HG03521 (cell line): ENCODE data around the gene YIPF5.

Experiments used
- ATAC-seq: cut with Tn5 transposase; IDR thresholded peaks from one replicate; pipeline ENCODE4 v1.9.1; 2021; ENCODE audit warnings: mild to moderate bottlenecking, moderate library complexity; ENCODE audit not compliant: unreplicated experiment

Gene YIPF5

DNA sequence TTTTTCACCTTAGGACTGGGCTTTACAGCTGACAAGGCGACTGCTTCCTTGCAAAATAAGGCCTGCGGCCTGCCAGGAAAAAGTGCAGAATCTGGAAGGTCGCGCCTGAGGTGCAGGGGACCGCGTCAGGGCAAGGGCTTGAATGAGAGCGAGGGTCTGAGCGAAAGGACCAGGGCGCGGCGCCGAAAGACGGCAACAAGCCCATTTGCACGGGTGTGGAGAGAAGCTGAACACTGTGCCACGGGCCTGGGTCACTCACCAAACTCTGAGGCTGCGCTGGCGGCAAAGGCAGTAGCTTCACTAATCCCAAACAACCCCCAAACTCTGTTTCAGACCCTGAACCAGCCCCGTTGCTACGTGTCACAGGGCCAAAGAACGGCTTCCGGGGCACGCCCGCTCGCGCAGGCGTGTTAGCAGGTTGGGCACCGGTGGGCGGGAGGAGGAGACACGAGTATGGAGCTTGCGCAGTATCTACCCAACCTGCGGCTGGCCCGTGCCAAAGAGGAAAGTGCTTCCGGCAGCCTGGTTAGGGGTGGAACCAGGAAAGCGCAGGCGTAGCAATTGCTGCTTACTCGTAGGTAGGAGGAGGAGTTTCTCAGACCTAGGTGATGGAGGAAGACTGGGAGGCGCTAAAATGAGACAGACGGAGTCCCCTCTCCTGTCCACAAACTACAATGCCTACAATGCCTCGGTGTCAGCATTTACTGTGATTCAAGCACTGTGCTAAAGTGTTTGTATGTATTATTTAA, at the start of gene YIPF5, which contains the start of gene KCTD16:
TSS of gene YIPF5 (minus strand) at position 384 of the 749 bp plus-strand sequence. CDS start 704 bp downstream, outside the sequence.
TSS of gene KCTD16 (plus strand) at position 598 of the 749 bp plus-strand sequence.
- ATAC-seq: peak; percentile 99

DNA sequence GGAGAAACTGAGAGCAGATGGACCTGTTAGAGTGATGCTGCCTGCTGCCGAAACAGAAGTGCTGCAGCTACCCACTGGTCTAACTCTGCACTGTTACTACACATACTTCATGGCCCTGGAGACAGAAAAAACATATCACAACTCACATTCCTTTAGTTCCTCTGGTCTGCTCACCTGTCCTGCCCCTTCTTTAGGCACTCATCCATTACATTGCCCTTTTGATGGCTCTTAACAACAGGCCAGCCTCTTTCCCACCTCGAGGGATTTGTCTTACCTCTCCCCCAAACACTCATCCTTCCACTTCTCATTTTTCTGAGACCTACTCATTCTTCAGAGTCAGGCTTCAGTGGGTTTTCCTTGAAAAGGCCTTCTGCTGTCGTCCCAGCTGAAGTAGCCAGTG, 49.4 kb upstream of the YIPF5 start:
- ATAC-seq: no peak

DNA sequence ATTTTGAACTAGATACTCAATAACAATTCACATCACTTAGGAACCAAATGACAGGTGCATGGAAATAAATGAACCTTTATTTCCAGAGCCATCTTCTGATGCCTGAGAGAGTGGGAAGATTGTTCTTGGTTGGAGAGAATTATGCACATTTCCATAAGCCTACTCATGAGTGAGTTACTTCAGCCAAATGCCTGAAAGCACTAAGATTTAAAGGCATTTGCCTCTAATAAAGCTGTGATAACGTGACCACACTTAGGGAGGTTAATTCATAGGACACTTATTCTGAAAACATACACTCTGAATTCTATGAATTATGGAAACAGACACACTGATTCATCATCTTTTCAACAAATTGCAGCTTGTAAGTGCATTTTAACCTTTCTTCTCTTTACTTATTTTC, 40.2 kb upstream of the YIPF5 start:
- no peak for ATAC-seq

DNA sequence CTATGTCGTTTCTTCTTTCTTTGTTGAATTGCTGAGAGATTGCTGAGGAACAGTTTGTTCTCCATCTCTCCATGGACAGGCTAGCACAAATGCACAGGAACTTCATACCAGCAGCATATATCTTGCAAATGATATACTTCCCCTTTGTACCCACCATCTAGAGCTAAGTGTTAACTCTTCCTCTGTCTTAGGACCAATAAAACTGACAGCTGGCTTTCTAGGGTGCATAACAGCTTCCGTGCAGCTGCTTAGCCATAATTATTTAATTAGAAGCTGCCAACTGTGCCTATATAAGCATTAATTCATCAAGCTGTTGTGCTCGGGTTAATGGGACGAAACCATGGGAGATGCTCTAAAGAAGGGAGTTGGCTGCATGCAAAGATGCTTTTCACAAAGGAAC, 38.9 kb upstream of the YIPF5 start:
- no peak for ATAC-seq

DNA sequence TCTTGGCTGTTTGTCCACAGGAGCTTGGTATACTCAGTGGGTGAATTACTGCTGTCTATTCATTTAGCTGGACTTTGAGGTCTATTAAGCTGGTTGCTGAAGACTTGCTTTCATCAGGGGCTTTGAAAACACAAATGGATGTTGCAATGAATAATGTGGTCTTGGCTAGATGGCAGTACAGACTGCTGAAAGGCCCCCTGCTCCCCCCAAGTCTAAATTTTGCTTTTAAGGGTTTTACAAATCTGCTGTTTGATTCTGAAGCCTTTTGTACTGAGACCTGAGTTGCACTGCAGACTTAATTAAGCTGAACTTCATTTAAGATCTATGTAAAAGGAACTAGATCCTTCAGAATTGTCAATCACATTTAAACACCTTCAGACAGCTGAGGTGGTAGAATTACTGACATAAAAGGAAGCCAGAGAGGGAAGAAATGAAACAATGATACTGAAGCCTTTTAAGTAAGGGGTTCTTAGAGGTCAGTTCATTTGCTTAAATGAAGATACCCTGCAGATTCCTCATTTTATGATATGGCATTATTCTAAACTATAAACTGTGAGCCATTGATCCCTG, 37.5 kb upstream of the YIPF5 start:
- ATAC-seq: no peak

DNA sequence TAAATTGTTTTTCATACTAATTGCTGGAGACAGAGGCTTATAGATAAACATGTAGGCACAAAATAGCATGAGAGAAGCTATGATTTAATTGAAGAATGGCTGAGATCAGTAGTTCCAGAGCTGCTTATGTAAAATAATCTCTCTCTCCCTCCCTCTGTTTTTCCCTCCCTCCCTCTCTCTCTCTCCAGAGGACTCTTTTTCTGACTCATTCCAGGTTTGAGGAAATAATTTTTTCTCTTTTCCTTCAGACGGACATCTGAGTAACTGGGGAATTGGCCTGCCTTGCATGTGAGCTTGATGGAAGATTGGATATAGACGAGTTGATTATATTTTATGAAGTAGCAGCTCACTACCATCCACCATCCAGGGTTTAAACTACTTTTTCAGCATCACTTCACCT, 35.7 kb upstream of the YIPF5 start:
- ATAC-seq: no peak

DNA sequence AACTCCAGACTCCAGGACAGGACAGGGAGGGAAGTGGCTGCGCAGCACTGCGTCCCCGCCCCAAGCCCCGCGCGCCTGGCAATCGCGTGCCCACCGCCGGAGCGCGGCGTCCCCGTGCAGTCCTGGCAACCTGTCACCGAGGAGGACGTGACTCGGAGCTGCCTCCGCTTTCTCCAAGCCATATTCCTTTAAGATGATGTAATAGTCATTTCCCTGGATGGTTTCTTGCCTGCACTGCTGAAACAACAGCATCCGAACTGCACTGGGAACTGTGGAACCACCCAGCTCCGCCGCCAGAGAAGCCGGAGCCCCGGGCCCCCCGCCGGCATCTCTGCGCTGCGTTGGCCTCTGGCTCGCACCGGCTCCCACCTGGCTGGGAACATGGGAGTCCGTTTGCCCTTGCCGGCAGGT, 34.7 kb upstream of the YIPF5 start:
- no peak for ATAC-seq

DNA sequence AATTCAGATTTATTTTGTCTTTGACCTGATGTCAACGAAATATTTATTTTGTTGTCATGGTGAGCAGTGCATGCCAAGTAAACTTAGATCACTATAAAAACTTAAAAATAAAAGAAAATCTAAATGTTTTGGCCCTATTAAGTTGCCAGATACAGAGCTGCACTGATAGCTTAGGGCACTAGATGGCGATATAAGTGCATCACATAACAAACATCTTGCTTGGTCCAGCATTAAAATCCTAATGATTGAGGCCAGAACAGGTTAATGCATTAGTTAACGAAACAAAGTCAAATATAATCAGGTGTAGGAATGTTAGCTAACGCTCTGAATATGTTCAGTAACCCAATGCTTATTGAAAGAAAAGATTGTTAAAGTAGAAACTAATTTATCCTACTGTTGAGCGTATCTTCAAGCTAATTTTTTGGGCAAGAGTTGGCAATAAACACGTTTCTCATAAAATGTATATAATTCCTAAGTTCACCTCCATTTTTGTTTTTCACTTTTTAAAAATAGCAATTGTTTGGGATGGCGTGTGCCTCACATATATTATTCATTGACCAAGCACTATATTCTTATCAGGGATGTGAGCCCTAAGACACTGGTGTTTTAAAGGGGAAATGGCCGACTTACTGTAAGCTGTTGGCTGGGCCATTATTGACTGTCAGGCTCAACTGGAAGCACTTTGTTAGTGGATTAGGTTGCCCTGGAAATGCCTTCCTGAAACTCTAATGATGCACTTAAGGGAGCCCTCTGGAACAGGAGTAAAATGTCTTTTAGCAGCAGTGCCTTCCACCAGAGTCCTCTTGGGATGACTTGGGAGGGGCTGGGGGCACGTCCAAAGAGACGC, 33.5 kb upstream of the YIPF5 start:
- no peak for ATAC-seq

DNA sequence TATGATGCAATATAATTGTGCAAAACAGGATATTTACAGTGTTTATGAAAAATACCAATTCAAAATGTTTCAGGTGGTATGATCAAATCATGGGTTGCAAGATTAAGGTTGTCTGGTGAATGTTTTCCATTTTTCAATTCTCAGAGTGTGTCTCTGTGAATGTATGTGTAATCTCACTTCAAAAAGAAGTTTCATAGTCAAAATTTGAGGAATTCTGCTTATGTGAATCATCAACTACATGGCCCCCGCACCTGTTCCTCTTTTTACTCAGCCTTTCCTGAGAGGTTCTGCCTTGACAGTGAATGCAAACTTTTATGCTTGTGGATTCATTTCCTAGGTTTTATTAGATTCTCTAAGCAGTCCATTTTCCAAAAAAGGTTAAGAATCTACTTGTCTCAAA, 32.3 kb upstream of the YIPF5 start:
- ATAC-seq: no peak

DNA sequence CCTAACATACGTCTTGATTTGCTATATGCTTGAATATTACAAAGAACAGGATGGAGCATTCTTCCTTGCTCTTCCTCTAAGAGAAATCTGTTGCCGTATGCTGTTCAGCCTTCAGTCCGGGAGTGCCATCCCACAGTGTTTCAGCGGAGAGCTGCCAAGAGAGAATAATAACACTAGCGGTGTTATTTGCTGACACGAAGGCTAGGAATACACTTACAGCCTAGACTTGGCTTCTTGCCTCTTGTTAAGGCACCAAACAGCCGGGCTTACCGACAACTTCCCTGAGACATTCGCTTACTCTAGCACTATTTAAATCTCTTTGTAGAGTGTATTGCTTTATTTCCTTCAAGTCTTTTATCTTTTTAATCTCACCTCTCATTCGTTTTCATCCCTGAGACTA, 31.6 kb upstream of the YIPF5 start:
- ATAC-seq: no peak

DNA sequence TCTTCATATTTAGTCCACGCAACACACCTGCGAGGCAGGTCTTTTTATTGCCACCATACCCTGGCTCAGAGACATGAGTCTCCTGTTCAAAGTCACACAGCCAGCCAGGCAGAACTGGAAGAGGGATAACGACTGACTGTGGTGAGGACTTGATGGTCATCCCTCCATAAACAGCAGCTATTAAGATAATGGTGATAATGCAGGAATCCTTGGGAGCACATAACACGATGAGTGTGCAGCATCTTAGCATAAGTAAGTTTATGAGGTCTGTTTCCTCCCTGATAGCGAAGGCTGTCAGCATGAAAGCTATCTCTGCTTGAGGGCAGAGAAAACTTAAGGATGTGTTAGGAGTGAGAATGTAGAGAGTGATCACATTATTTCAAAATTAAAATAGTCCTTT, 31.1 kb upstream of the YIPF5 start:
- ATAC-seq: no peak

DNA sequence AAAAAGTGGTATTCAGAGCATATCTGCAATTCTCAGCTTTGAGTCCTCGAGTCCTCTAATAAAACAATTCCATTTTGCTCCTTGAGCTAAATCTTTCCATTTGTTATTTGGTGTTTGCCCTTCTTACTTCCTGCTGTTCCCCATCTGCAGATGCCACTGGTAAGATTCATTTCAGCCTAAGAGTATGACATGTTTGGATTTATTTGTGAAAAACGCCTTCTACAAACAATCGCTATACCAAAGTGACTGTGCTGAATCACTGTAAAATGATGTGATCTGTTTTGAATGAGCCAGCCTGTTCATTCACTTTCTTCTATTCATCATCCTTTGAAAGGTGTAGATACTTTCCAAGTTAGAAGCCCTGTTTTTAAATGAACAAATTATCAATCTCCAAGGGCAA, 27.9 kb upstream of the YIPF5 start:
- no peak for ATAC-seq

DNA sequence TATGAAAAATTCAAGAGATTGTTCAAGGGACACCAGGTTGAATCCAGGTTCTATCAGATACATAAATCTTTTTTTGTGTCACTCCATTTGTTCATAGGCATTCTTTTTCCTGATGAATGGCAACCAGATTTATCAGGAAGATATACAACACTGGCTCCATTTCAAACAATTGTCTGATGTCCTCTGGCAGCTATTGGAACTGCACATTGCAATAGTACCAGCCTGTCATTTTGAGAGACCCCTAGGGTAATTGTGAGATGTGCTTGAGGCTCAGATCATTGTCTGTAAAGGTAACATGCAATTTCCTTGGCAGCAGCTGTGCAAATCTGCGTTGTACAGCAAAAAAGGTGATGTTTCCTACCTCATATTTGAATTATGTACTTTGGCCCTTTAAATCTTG, 26.2 kb upstream of the YIPF5 start:
- ATAC-seq: no peak

DNA sequence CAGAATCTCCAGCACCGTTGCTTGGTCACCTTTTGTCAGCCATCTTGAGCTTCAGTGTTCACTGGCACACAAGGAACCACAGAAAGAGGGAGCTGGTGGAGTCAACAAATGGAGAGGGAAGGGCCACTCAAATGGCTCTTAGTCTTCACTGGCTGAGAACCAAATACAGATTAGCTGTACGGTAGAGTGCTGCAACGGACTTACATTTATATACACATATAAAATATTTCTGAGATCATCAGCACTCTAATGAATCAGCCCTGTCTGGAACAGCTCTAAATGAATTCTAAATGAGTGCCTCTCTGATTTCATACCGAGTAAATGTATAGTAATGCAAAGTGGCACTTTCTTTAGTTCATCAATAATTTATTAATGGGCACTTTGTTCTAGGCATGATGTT, 25.0 kb upstream of the YIPF5 start:
- ATAC-seq: no peak

DNA sequence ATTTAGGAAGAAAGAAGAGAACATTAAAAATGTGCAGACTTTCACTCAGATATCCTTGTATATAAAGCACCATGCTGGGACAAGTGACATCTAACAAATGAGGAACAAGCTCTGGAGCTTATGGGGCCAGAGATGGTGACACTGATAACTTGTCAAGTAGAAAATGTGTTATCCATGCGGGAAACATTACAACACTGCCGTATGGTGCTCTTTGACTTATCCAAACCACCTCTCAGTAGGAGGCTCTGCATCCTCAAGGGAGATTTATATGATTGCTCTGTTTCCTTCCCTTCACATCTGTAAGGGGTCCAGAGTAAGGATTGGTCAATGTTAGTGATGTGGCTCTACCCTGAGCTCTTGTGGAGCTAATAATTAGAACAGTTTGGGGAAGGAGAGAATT, 23.7 kb upstream of the YIPF5 start:
- ATAC-seq: no peak

DNA sequence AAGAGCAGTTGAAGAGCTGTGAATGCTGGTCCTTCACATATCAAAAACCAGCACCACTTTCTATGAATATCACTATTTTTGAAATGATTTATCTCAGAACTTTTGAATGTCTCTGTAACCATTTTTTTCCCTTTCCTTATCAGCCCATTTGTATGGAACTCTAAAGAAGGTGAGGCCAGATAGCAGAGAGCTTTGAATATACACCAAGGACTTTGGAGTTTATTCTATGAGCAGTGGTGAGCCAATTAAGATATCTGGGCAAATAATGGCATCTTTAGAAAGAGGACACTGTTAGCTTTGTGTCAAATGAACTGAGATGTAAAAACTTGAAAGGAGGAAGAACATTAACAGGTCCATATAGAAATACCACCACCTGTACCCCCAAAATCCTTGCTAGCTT, 22.2 kb upstream of the YIPF5 start:
- ATAC-seq: no peak

DNA sequence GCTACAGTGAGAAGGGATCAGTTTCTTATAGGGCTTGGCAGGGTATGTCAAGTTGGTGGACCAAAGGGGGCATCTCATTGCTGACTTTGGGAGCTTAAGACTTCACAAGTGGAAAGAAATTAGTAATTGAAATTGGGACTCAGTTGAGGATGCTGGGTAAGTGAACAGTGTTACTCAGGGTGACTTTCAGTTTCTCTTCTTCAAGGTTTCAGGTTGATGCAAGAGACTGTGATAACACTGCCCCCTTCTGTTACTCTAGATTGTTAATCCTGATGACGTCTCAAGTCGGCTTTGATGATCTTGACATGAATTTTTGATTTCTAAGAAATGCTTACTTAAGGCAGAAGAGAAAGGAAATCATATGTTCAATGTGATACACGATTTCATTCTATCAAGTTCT, 21.5 kb upstream of the YIPF5 start:
- ATAC-seq: peak; percentile 93

DNA sequence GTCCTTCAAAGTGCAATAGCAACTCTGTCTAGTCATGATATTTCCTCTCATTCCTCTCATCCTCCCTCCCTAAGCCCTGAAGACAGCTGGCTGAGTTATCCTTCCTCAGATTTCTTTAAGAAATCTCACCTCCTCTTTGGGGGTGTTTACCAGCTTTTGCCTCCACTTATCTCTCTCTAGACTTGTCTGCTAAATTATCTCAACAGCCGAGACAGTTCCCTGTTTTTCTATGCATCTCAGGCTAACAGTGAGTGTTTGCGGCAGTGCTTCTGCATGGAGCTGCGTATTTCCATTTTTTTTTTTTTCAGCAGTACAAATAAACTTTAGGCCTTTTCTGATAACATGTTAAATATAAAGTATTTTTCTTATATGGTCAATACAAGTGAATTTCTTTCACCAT, 21.1 kb upstream of the YIPF5 start:
- no peak for ATAC-seq

DNA sequence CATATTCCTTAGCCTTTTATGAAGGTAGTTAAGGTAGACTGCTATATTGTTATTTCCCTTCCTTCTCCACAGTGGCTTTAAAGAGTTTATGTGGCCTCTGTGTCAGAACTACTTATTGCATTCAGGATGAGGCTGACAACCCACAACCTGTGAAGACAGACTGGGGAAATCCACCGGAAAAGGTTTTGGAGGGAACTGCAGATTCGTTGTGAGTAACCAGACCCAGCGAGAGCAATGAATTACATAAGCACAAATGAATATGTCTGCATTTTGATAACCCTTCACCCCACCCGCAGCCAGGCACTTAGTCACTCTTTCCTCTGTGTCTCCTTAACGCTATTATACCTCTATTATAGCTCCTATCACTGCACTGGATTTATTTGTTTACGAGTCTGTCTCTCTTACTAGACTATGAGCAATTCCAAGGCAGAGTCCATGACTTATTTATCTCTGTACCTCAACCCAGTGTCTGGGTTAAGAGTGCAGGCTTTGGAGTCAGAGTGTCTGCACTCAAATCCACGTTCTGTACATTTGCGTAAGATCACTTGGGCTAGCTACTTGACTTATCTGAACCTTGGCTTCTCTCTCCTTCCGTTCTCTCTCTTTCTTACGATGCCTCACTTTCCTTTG, 19.5 kb upstream of the YIPF5 start:
- ATAC-seq: peak; percentile 21

DNA sequence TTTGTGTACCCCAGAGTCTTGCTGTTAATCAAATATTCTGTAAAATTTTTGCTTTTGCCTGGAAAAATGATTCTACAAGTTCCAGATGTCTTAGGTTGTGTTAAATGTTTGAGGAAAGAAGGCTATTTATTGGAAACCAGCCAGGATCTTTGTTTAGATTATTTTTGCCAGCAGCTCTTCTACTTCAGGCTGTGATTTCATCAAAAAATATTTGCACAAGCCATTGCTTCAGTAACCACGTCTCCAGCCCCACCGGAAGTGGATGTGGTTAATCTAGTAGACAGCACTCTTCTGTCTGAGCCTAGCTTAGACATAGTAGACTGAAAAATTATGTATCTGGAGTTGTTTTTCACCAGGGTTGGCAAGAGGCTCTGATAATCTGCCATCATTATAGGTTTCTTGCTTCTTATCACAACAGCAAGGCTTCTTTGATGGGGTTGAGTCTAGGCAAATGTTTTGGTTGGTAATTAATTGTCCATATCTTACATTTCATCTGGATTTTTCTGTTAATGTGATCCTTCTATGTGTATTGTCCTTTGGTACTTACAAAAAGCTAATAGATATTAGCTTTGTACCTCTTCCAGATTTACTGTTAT, 17.3 kb upstream of the YIPF5 start:
- peak; percentile 76 for ATAC-seq
